Adrenal gland (tissue), 5 donors: Measurements from ENCODE around the gene GMDS.

Source experiments
- CTCF ChIP-seq, 6 experiments: fragments of 450-650 bp in 4 of 6; fragments of 200-600 bp in 2 of 6; sonication (generic) in 1 of 6; IDR thresholded peaks; 1 replicate in 5 of 6; 2 replicates in 1 of 6; pipeline versions ENCODE4 v1.5.1 to v1.8.0; 2016 to 2021; ENCODE audit warnings: antibody characterized with exemption in 6 of 6, mild to moderate bottlenecking in 2 of 6, moderate library complexity in 1 of 6
- POLR2A ChIP-seq, 2 donors: fragments of 450-650 bp; IDR thresholded peaks; one replicate each; pipeline ENCODE4 v1.6.1; 2017; ENCODE audit warnings: antibody characterized with exemption in 2 of 2, mild to moderate bottlenecking in 2 of 2, moderate library complexity in 1 of 2
- donor health status: DM: no; HTN: no; CAD: no.

DNA sequence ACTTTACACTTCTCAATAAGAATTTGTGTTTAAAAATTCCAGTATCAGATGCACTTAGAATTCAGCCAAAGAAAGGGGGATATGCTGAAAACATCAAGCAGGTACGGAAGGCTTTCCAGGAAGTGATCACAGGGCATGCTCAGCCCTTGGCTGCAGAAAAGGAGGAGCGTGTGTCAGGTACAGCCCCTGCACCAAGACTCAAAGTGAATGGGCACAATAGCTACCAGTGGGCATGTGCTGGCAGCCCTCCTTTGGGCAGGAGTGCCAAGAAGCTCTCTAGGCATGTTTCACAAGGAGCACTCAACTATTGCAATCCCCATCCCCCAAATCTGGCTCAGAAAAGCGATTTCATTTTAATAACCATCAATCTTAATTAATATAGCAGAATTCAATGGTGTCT, 298.8 kb downstream of the GMDS start:
- TF ChIP-seq CTCF (IDR thresholded peaks at IDR 0.05) (no peak), POLR2A (IDR thresholded peaks at IDR 0.05) (no peak)
